Progenitor cell of endocrine pancreas (in vitro differentiated cells): ENCODE results near the gene REXO1. TPM values are rescaled to one million over a fixed set of nuclear protein-coding genes. Genes with fewer than 3 reads are reported as not detected.

Experiments
- DNase-seq: peaks from one replicate; pipeline ENCODE4 v3.0.0; 2021; ENCODE audit warnings: low spot score; ENCODE audit not compliant: unreplicated experiment
- H3K27ac Mint-ChIP-seq: 2 replicates; pipeline ENCODE4 v1.8.0; 2021; ENCODE audit warnings: mild to moderate bottlenecking, moderate library complexity, mixed read lengths
- H3K27me3 Mint-ChIP-seq: 2 replicates; pipeline ENCODE4 v1.8.0; 2021; ENCODE audit warnings: mixed read lengths
- H3K36me3 Mint-ChIP-seq: 2 replicates; pipeline ENCODE4 v1.8.0; 2022; ENCODE audit warnings: mixed read lengths; ENCODE audit not compliant: insufficient read depth
- H3K4me1 Mint-ChIP-seq: 2 replicates; pipeline ENCODE4 v1.8.0; 2021; ENCODE audit warnings: low read depth, mixed read lengths
- H3K4me3 Mint-ChIP-seq: 2 replicates; pipeline ENCODE4 v1.8.0; 2021; ENCODE audit warnings: low read depth, mild to moderate bottlenecking, moderate library complexity, mixed read lengths
- H3K9me3 Mint-ChIP-seq: 2 replicates; pipeline ENCODE4 v1.8.0; 2021; ENCODE audit warnings: low read depth, mixed read lengths
- total RNA-seq: library from RNA; stranded (reverse); gene quantifications from 2 replicates; pipeline ENCODE4 v1.2.1, GENCODE V29; 2021
- TF ChIP-seq, protein P1 (sequence below): fragments of 200-600 bp; sonication (generic); IDR thresholded peaks from one replicate; pipeline ENCODE4 v1.5.0; 2021; ENCODE audit warnings: antibody characterized with exemption, mild to moderate bottlenecking; ENCODE audit not compliant: unreplicated experiment

The REXO1 gene
- total RNA-seq, 1 donor from 2014 or later: 42.8 TPM

GRCh38 chr19:1829958-1830357 lies 18.3 kb downstream of the REXO1 start:
- Mint-ChIP-seq H3K4me1 (peaks cover 4% of the 10 kb centered on the region), H3K4me3 (no peak overlapping the region), H3K27ac (no peak overlapping the region), H3K36me3 (peaks cover 5% of the 10 kb centered on the region), H3K9me3 (no peaks in the 10 kb centered on the region), H3K27me3 (no peaks in the 10 kb centered on the region)
- DNase-seq: no peak
- TF ChIP-seq, protein P1, sequence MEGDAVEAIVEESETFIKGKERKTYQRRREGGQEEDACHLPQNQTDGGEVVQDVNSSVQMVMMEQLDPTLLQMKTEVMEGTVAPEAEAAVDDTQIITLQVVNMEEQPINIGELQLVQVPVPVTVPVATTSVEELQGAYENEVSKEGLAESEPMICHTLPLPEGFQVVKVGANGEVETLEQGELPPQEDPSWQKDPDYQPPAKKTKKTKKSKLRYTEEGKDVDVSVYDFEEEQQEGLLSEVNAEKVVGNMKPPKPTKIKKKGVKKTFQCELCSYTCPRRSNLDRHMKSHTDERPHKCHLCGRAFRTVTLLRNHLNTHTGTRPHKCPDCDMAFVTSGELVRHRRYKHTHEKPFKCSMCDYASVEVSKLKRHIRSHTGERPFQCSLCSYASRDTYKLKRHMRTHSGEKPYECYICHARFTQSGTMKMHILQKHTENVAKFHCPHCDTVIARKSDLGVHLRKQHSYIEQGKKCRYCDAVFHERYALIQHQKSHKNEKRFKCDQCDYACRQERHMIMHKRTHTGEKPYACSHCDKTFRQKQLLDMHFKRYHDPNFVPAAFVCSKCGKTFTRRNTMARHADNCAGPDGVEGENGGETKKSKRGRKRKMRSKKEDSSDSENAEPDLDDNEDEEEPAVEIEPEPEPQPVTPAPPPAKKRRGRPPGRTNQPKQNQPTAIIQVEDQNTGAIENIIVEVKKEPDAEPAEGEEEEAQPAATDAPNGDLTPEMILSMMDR: no peak

- no peak for DNase-seq
- TF ChIP-seq, protein P1: no peak
- Mint-ChIP-seq H3K36me3 (peaks cover 8% of the 10 kb centered on the region), H3K27ac (no peak overlapping the region), H3K4me3 (no peak overlapping the region), H3K9me3 (no peaks in the 10 kb centered on the region), H3K4me1 (peaks cover 4% of the 10 kb centered on the region), H3K27me3 (no peaks in the 10 kb centered on the region)
Measured at GRCh38 chr19:1828279-1829238, 19.7 kb downstream of the REXO1 start.

GRCh38 chr19:1827566-1828278 lies 20.6 kb downstream of the REXO1 start:
- H3K27ac Mint-ChIP-seq: no peak overlapping the region
- peaks cover 4% of the 10 kb centered on the region for H3K4me1 Mint-ChIP-seq
- H3K9me3 Mint-ChIP-seq: no peaks in the 10 kb centered on the region

DNA sequence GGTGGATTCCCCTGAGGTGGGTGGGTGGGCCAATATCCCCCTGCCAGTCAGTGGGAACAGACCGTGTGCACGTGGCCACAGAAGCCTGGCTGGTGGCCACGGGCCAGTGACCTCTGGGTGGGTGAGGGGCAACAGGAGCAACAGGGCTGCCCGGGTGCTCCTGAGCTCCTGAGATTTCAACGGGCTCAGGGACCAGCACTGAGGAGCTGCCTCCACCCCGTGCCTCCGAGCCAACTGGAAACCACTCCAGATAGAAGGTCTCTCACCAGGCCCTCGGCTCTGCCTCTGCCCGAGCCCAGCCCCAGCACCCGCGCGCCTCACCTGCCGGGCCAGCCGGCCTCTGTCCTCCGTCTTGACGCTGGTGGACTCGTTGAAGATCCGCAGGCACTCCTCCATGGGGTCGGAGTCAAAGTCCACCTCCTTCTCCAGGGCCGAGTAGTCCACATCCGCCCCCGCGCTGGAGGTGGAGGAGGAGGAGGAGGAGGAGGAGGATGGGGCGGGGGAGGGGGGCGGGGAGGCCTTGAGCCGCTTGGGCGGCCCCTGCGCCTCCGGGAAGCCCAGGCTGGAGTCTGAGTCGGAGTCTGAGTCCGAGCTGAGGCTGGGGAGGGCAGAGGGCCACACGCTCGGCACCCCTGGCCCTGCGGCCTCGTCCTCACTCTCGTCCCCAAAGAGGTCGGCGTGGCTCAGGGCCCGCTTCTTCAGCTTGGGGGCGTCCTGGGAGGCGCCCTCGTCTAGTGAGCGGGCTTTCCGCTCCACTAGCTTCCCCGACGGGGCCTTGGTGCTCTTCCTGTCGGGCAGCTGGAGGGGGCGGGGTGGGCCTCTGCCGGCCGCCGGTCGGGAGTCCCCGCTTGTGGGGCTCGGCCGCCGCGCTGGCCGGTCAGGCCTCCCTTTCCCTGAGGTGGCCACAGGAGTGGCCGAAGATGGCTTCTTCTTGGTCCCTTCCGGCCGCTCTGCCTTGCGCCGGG lies 21.4 kb downstream of the REXO1 start:
- TF ChIP-seq, protein P1: no peak
- no peak for DNase-seq
- Mint-ChIP-seq H3K27me3 (no peaks in the 10 kb centered on the region), H3K4me3 (peak overlapping the region; percentile 33), H3K27ac (no peak overlapping the region), H3K4me1 (peaks cover 4% of the 10 kb centered on the region), H3K9me3 (no peaks in the 10 kb centered on the region), H3K36me3 (peaks cover 8% of the 10 kb centered on the region)

More at GRCh38 chr19:1827566-1828278, 20.6 kb downstream of the REXO1 start:
- no peak for DNase-seq
- Mint-ChIP-seq H3K27me3 (no peaks in the 10 kb centered on the region), H3K36me3 (peaks cover 8% of the 10 kb centered on the region), H3K4me3 (no peak overlapping the region)
- TF ChIP-seq, protein P1: no peak
